ENCODE data around the gene INPP5D. TPM values are rescaled to one million over a fixed set of nuclear protein-coding genes. Genes with fewer than 3 reads are reported as not detected.

Gene INPP5D
- total RNA-seq, 1 experiment from 2014 or later = 2.3 TPM

DNA sequence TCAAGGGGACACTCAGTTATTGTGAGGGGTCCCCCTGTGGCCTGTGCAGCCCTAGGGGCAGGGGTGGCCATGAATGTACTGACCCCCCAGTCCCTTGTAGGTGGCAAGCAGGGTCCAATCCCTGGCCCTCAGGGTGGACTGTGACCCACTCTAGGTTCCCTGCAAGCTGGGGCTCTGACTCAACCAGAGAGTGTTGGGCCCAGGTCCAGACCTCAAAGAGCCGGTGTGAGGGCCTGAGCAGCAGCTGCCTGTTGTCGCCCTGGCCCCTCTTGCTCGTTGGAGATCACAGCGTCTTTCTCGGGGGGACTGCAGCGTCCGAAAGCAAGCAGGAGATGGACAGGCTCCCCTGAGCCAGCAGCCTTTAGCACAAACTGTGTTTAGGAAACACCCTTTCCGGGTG is 124.5 kb downstream of the INPP5D start:
- intact Hi-C loops (cut with micrococcal nuclease; ENCODE audit: unreplicated experiment) = no loop called here
- Histone ChIP-seq H3K4me1 (ENCODE audit: insufficient read depth, low read length, poor library complexity, severe bottlenecking) (no peaks in the 10 kb centered on the region), H3K36me3 (ENCODE audit: insufficient read depth, low read length, poor library complexity, severe bottlenecking) (no peaks in the 10 kb centered on the region), H3K4me3 (ENCODE audit: low read depth, low read length, poor library complexity, severe bottlenecking) (no peak overlapping the region), H3K27ac (ENCODE audit: low read depth, low read length, poor library complexity, severe bottlenecking) (no peak overlapping the region), H3K27me3 (replicated peaks; ENCODE audit: insufficient read depth, low read depth, low read length, poor library complexity) (no peaks in the 10 kb centered on the region), H3K9me3 (ENCODE audit: low read depth, low read length, poor library complexity, severe bottlenecking) (no peaks in the 10 kb centered on the region)
- DNase-seq (ENCODE audit: low spot score) = no peak
- CTCF ChIA-PET = no interaction called here
- POLR2A ChIA-PET (ENCODE audit: low non-redundant PET) = no interaction called here
- BruUV-seq (replicated peaks) = no TSS peak
- TF ChIP-seq CTCF (conservative IDR thresholded peaks at IDR 0.05; ENCODE audit: low read depth, low read length) = no peak
- TF ChIP-seq EZH2 (IDR thresholded peaks at IDR 0.05; ENCODE audit: borderline replicate concordance, low read depth, low read length, poor library complexity, severe bottlenecking) = no peak

- POLR2A ChIA-PET (ENCODE audit: low non-redundant PET) = no interaction called here
- intact Hi-C loops (cut with micrococcal nuclease; ENCODE audit: unreplicated experiment) = no loop called here
- BruUV-seq (replicated peaks) = no TSS peak
- Histone ChIP-seq H3K27me3 (replicated peaks; ENCODE audit: insufficient read depth, low read depth, low read length, poor library complexity) (no peaks in the 10 kb centered on the region), H3K27ac (ENCODE audit: low read depth, low read length, poor library complexity, severe bottlenecking) (no peak overlapping the region), H3K9me3 (ENCODE audit: low read depth, low read length, poor library complexity, severe bottlenecking) (no peaks in the 10 kb centered on the region), H3K4me3 (ENCODE audit: low read depth, low read length, poor library complexity, severe bottlenecking) (no peak overlapping the region), H3K36me3 (ENCODE audit: insufficient read depth, low read length, poor library complexity, severe bottlenecking) (no peaks in the 10 kb centered on the region), H3K4me1 (ENCODE audit: insufficient read depth, low read length, poor library complexity, severe bottlenecking) (no peaks in the 10 kb centered on the region)
- TF ChIP-seq CTCF (conservative IDR thresholded peaks at IDR 0.05; ENCODE audit: low read depth, low read length) (no peak), EZH2 (IDR thresholded peaks at IDR 0.05; ENCODE audit: borderline replicate concordance, low read depth, low read length, poor library complexity, severe bottlenecking) (no peak)
- CTCF ChIA-PET = no interaction called here
- no peak for DNase-seq (ENCODE audit: low spot score)
These were observed 125.2 kb downstream of the INPP5D start for GRCh38 chr2:233185330-233185729.

DNA sequence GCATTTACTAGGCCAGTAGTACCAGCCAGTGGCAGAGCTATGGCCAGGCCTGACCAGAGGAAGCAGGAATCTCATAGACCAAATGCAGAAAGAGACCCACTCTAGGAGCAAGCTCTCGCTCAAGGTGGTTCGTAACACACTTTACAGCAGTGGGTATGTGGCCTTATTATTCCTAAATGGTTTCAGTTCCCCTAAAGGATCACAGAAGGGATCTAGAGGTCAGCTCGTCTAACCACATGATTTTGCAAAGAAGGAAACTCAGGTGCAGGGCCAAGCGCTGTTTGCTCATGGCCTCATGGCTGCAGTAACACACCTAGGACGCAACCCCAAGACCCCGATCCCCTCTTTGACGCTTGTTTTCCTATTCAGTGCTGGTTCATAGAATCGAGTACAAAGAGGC is 125.8 kb downstream of the INPP5D start:
- H3K36me3 ChIP-seq (ENCODE audit: insufficient read depth, low read length, poor library complexity, severe bottlenecking) = no peaks in the 10 kb centered on the region
- no peaks in the 10 kb centered on the region for H3K4me1 ChIP-seq (ENCODE audit: insufficient read depth, low read length, poor library complexity, severe bottlenecking)
- H3K27ac ChIP-seq (ENCODE audit: low read depth, low read length, poor library complexity, severe bottlenecking) = no peak overlapping the region
- no peaks in the 10 kb centered on the region for H3K9me3 ChIP-seq (ENCODE audit: low read depth, low read length, poor library complexity, severe bottlenecking)
- no peaks in the 10 kb centered on the region for H3K27me3 ChIP-seq (replicated peaks; ENCODE audit: insufficient read depth, low read depth, low read length, poor library complexity)
- ChIA-PET CTCF (no interaction called here), POLR2A (ENCODE audit: low non-redundant PET) (no interaction called here)
- no peak for TF ChIP-seq CTCF (conservative IDR thresholded peaks at IDR 0.05; ENCODE audit: low read depth, low read length)
- TF ChIP-seq EZH2 (IDR thresholded peaks at IDR 0.05; ENCODE audit: borderline replicate concordance, low read depth, low read length, poor library complexity, severe bottlenecking) = no peak
- BruUV-seq (replicated peaks) = no TSS peak
- no peak overlapping the region for H3K4me3 ChIP-seq (ENCODE audit: low read depth, low read length, poor library complexity, severe bottlenecking)
- intact Hi-C loops (cut with micrococcal nuclease; ENCODE audit: unreplicated experiment) = no loop called here
- DNase-seq (ENCODE audit: low spot score) = no peak

Measured in A673 (cell line).